ENCODE measurements around the gene CDRT4. TPM values are rescaled to one million over a fixed set of nuclear protein-coding genes. Genes with fewer than 3 reads are reported as not detected.
"Not testable (repeated sequence)": the region's sequence is repeated elsewhere in the genome, so short reads cannot be mapped to it uniquely, and the experiment has no call there.

CDRT4 gene
- total RNA-seq, 1 donor from 2014 or later = 6.9 TPM

- FAIRE-seq = no peak
- DNase-seq (ENCODE audit: low spot score in 2 of 2) = peak in 1 of 2 donors; percentile 32
Measured at GRCh38 chr17:15462976-15463772, 4.2 kb downstream of the CDRT4 start.

DNA sequence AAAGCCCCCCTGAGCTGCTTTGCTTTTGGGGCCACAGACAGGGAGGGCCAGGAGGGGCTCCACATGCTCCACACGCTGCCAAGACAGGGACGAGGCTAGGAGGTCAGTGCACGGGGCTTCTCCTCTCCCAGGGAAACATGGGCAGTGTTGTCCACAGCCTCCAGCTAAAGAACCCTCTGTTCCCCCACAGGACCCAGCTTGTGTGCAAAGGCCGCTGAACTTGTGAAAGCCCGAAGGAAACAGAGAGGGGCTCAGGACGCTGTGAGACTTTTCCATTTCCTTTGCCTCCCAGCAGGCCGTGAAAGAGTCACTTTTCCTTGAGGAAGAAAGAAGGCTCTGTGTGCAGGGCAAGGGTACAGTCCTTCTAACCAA is 9.7 kb downstream of the CDRT4 start:
- DNase-seq (ENCODE audit: low spot score in 2 of 2) = no peak
- no peak for FAIRE-seq

DNA sequence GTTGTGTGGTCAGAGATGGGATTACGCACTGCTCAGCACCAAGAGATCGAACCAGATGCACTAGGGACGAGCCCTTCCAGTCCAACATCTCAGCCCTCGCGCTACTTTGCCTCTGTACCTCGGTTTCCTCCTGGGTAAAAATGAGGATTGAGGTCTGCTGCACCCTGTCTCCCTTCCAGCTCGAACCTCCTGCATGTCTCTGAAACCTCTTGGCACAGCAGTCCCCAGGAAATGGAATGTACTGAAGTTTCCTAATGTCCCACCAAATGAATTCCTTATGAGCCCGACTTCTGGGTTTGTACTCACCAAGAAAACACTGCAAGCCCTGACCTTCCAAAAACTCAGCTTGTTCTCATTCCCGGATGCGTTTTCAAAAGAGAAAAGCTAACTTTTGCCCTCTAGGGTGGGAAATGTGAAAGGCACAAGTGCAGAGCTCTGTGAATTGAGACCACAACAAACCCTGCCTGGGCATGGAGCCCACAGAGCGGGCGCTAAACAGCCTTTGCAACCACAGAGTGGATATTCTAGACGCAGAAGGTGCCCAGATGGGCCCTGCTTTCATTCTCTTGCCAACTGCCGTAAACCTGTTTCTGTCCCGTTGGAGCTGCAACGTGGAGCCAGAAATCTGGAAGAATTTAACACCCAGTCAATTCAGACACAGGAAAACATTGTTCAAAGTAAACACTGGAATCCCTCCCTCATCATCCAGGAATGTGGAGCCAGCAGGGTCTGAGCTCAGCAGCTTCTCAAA is 10.3 kb downstream of the CDRT4 start:
- peak in 1 of 2 donors; percentile 20 for DNase-seq (ENCODE audit: low spot score in 2 of 2)
- FAIRE-seq = no peak

DNA sequence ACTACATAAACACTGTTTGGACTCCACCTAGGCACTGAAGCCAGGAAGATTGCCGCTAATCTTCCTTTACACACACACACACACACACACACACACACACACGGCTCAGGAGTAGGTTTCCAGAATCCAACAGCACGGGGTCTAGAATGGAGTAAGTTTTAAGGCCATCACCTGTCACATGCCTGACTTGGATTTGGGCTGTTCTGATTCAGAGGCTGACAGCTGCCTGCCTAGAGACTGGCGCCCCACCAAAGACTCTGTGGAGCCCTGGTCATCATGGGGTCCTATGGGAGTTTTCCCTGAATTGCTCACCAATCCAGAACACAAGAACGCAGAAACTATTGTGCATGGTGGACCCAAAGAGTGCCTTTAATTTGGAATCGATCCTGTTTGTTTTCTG is 10.9 kb downstream of the CDRT4 start:
- no peak for FAIRE-seq
- DNase-seq (ENCODE audit: low spot score in 2 of 2) = no peak

- FAIRE-seq = no peak
- DNase-seq (ENCODE audit: low spot score in 2 of 2) = no peak
Measured at GRCh38 chr17:15454346-15454745, 13.1 kb downstream of the CDRT4 start.

DNA sequence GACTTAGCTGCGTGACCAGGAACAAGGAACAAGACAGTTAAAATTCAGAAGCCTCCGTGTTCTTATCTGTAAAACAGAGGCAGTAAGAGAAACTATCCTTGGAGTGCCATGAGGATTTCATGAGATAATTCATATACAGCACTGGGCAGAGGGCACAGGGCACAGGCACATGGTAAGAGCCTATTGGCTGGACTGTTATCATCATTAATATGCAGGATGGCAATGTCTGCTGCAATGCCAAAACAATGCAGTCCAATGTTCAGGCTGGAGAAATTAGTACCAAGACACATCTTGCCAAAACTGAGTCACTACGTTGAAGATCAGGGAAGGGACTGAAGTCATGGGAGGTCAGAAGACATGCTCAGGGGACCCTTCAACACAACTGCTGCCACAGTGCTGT is 13.6 kb downstream of the CDRT4 start:
- no peak for DNase-seq (ENCODE audit: low spot score in 2 of 2)
- FAIRE-seq = no peak

GRCh38 chr17:15453246-15453645 is 14.2 kb downstream of the CDRT4 start:
- FAIRE-seq (no peak), DNase-seq (ENCODE audit: low spot score in 2 of 2) (no peak)

DNA sequence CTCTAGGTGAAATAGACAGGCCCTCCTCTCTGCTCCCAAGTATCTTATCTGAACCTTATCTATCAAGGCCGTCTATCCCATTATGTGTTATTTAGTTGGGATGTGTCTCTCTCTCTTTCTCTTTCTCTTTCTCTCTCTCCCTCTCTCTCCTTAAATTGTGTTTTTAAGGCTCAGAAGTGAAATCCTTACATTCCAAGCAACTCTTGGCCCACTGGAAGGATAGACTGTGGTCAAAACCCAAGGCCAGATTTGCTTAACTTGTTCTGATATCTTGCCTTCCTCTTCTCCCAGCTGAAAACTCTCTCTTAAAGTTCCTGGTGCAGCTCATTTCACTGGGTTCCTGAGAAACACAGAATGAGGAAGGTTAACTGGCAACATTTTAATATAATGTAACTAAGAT is 14.7 kb downstream of the CDRT4 start:
- no peak for FAIRE-seq

GRCh38 chr17:15451680-15452079 is 15.7 kb downstream of the CDRT4 start:
- DNase-seq (ENCODE audit: low spot score in 2 of 2) (no peak), FAIRE-seq (no peak)

More for the DNA sequence above, 14.7 kb downstream of the CDRT4 start:
- DNase-seq (ENCODE audit: low spot score in 2 of 2) = no peak

DNA sequence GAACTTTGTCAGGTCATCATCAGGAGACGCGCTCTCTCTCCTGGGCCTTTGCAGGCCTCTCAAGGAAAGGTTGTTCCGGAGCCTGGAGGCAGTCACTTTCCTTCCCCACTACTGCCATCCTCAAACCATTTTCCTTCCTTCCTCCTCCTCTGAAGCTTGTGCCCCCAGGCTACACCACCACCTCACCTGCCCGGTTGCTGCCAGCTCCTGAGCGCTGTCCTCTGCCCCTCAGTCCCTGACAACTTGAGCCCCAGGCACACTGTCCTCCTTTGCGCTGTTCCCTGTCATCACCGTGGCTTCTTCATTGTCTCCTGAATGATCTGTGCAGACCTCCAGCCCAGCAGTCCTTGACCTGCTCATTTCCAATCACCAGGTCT is 18.9 kb downstream of the CDRT4 start:
- DNase-seq (ENCODE audit: low spot score in 2 of 2) = no peak
- FAIRE-seq = no peak

- FAIRE-seq (no peak), DNase-seq (ENCODE audit: low spot score in 2 of 2) (no peak)
Measured at GRCh38 chr17:15447928-15448579, 19.4 kb downstream of the CDRT4 start.

DNA sequence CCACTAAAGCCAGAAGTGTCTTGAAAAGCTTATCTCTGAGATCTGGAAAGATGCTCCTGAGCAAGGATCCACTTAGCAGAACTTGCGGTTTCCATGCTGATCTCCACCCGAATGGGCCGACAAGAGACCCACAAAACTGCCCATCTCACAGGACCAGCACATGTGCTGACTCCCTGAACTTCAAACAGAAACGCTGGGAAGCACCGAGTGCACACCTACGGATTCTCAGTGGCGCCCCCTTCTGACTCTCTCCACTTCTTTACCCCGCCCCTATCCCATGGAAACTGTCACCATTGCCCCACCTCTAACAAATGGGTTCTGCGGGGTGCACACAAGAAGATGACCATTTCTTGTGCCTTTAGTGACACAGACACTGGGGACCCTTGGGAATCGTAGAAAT is 21.4 kb downstream of the CDRT4 start:
- FAIRE-seq (no peak), DNase-seq (ENCODE audit: low spot score in 2 of 2) (no peak)

GRCh38 chr17:15444805-15445204 is 22.6 kb downstream of the CDRT4 start:
- no peak for DNase-seq (ENCODE audit: low spot score in 2 of 2)
- FAIRE-seq = no peak

DNA sequence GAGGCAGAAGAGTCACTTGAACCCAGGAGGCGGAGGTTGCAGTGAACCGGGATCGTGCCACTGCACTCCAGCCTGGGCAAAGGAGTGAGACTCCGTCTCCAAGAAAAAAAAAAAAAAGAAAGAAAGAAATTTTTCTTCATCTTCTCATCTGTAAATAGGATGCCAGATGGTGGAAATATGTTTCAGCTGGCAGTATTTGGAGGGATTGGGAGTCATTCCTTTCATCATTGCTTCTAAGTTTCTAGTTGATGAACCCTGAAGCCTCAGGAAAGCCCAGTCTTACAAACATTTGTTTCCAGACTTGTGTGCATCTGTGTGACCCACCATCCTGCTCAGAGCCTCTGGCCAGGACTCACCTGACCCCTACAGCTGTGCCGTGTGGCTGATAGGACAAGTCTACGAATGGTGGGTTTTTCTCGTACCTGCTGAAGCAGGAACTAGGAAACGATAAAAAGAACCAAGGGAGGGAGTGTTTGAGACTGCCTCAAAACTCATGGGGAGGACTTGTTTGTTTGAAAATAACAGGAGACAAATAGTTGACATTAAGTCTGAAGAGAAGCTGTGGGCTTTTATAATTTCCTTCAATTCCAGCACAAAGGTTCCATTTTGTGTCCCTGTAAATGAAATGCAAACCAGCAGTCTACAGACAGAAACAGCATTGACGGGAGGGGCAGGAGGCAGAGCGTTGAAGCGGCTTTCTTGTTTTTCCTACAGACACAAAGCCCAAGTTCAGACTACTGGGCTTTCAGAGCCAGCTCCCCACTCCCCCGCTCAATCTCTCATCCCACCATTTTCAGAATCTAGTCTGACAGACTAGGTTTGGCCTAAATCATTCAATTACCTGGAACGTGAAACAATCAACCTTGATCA is 24.9 kb downstream of the CDRT4 start:
- FAIRE-seq (no peak), DNase-seq (ENCODE audit: low spot score in 2 of 2) (no peak)

- FAIRE-seq (no peak), DNase-seq (ENCODE audit: low spot score in 2 of 2) (no peak)
Measured at GRCh38 chr17:15441315-15441714, 26.1 kb downstream of the CDRT4 start.

- DNase-seq (ENCODE audit: low spot score in 2 of 2) = no peak
- FAIRE-seq = no peak
Measured at GRCh38 chr17:15440347-15440746, 27.1 kb downstream of the CDRT4 start.

GRCh38 chr17:15439205-15439985 is 28.0 kb downstream of the CDRT4 start:
- DNase-seq (ENCODE audit: low spot score in 2 of 2); FAIRE-seq: not testable (repeated sequence)

GRCh38 chr17:15438491-15439105 is 28.8 kb downstream of the CDRT4 start:
- FAIRE-seq (no peak), DNase-seq (ENCODE audit: low spot score in 2 of 2) (no peak)

DNA sequence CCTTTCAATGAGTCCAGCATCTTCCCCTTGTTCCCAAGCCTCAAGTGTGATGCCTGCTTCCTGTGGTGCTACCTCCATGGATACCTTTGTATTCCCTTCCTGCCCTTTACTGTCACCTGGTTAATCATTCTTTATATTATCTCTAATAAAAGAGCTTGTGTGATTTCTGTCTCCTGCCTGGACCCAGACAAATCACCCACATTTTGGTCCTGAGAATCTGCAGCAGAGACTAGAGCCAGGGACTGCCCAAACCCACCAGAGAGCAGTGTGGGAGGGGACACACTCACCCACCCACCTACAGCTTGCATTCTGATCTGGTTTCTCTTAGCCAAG is 30.2 kb downstream of the CDRT4 start:
- DNase-seq (ENCODE audit: low spot score in 2 of 2) (no peak), FAIRE-seq (no peak)

Measured in frontal cortex (tissue), 4 donors.